Heart right ventricle (tissue), 16 donors: ENCODE measurements around the gene DRAP1. TPM values are rescaled to one million over a fixed set of nuclear protein-coding genes. Genes with fewer than 3 reads are reported as not detected.

ENCODE experiments used
- ATAC-seq, 8 donors: fragments of 200-7000 bp; cut with Tn5 transposase; one replicate each; pipeline ENCODE4 v1.9.1; 2020; ENCODE audit warnings: mild to moderate bottlenecking in 8 of 8, moderate library complexity in 8 of 8, moderate number of reproducible peaks in 1 of 8
- DNase-seq, 2 donors: peaks; one replicate each; pipeline ENCODE4 v3.0.0-alpha.2; 2020
- H3K27ac ChIP-seq, 10 donors: fragments of 200-600 bp; sonication (generic) in 2 of 10; one replicate each; pipeline versions ENCODE4 v1.5.0 to v1.8.0; 2020 to 2022; ENCODE audit warnings: mild to moderate bottlenecking in 3 of 10
- H3K27me3 ChIP-seq, 7 donors: fragments of 200-600 bp; one replicate each; pipeline ENCODE4 v1.8.0; 2021 to 2022; ENCODE audit warnings: mild to moderate bottlenecking in 2 of 7
- H3K36me3 ChIP-seq, 9 donors: fragments of 200-600 bp; sonication (generic) in 1 of 9; one replicate each; pipeline versions ENCODE4 v1.5.0 to v1.8.0; 2020 to 2022; ENCODE audit warnings: mild to moderate bottlenecking in 2 of 9
- H3K4me1 ChIP-seq, 9 donors: fragments of 200-600 bp; sonication (generic) in 1 of 9; one replicate each; pipeline versions ENCODE4 v1.5.0 to v1.8.0; 2020 to 2022; ENCODE audit warnings: mild to moderate bottlenecking in 4 of 9
- H3K4me3 ChIP-seq, 10 donors: fragments of 200-600 bp; sonication (generic) in 2 of 10; one replicate each; pipeline versions ENCODE4 v1.5.0 to v1.8.0; 2020 to 2022; ENCODE audit warnings: mild to moderate bottlenecking in 7 of 10, moderate library complexity in 2 of 10
- H3K9me3 ChIP-seq, 11 donors: fragments of 200-600 bp in 10 of 11; sonication (generic) in 2 of 11; one replicate each; pipeline versions ENCODE4 v1.5.0 to v1.8.0; 2013 to 2022; ENCODE audit warnings: mild to moderate bottlenecking in 2 of 11, control low read depth in 1 of 11, moderate library complexity in 1 of 11
- CTCF ChIP-seq, 9 donors: fragments of 200-600 bp; sonication (generic) in 2 of 9; IDR thresholded peaks; one replicate each; pipeline versions ENCODE4 v1.5.0 to v1.8.0; 2021 to 2022; ENCODE audit warnings: antibody characterized with exemption in 9 of 9, mild to moderate bottlenecking in 5 of 9, moderate library complexity in 1 of 9
- WGBS, 2 donors: extraction: QIAGEN DNeasy Blood & Tissue Kit; methylation state at CpG; one replicate each; pipeline ENCODE4 v1.1.7; 2013; ENCODE audit warnings: inconsistent platforms in 1 of 2; 5-methylcytosine and 5-hydroxymethylcytosine counted together
- intact Hi-C, 10 donors: fragments of 100-400 bp; cut with DNase I; formaldehyde crosslinking; loops; one replicate each; pipeline versions ENCODE4 v1.11.1 to v1.14.2; 2022
- polyA plus RNA-seq, 2 donors: library from polyadenylated mRNA; stranded (reverse); fragments of 200-250 nt; gene quantifications; one replicate each; pipeline ENCODE4 v1.2.3, GENCODE V29; 2013
- total RNA-seq, 10 donors: library from RNA; stranded (reverse); fragmentation: NEBNext Ultra II Directional in 3 of 10; extraction: Animal tissue kit (Norgen Biotek cat#: 25700) in 3 of 10; gene quantifications; one replicate each; pipeline versions ENCODE4 v1.2.1 to v1.2.4, GENCODE V29; 2021 to 2023
- donor health status: Arrhythmogenic right ventricular cardiomyopathy.
- donor health status: ischemic (EF 13 %, LVEDD 7.1; RV severe dilation, severe dysfunction).
- donor health status: healthy with polysubstance abuse.
- donor health status: DM: no; HTN: yes; CAD: no.
- donor health status: DM: no; HTN: no; CAD: no.
- donor health status: ischemic (EF 25% LVEDD 6.9; RV normal size, moderate dysfunction).
- donor health status: ischemic (EF 25% LVEDD 5.7; RV mildly dilated, moderate dysfunction).
- donor health status: healthy.
- donor health status: DM: yes; HTN: yes; CAD: no.
- donor health status: Ischemic cardiomyopathy.
- donor health status: ischemic (EF 35%, LVEDD 5.7; RV mildly dilated, moderate dysfunction).
- donor health status: nonischemic (EF 11% LVEDD 7.7; RV severe dilation, severe dysfunction).
- donor health status: DM: yes; HTN: yes; CAD: no.
- donor health status: PGD.
- donor health status: ischemic (EF 29% LVEDD 5.4; RV normal size, mild dysfunction).
- donor health status: nonischemic (EF 23%, LVEDD 6.1; RV moderate dilation, normal function).

The DRAP1 gene
- total and polyA plus RNA-seq, 12 donors, result 69.4 to 210 (median 98.8) TPM

GRCh38 chr11:65911682-65912568 is 7.3 kb upstream of the DRAP1 start:
- DNase-seq (peak in 1 of 2 donors; percentile 64), ATAC-seq (peak; percentile 11 to 73 (median 46))
- no peaks in the 10 kb centered on the region for H3K9me3 ChIP-seq
- peak in 8 of 9 donors; percentile 7 to 62 (median 40) for TF ChIP-seq CTCF (IDR thresholded peaks at IDR 0.05)
- H3K27me3 ChIP-seq, result no peaks in the 10 kb centered on the region
- intact Hi-C loops, result no loop called here
- WGBS, 2 donors, result 19 to 26% methylated on average over 14 of the region's 14 CpGs
- H3K4me1 ChIP-seq, result peaks cover 25 to 46% (median 38%) of the 10 kb centered on the region in 9 donors
- peak overlapping the region in 1 of 10 donors; percentile 6 for H3K4me3 ChIP-seq
- H3K36me3 ChIP-seq, result peaks cover 0 to under 1% (median 0%) of the 10 kb centered on the region in 9 donors
- H3K27ac ChIP-seq, result peak overlapping the region in 6 of 10 donors; percentile 9 to 61 (median 38)

- no peaks in the 10 kb centered on the region for H3K9me3 ChIP-seq
- intact Hi-C loops, result no loop called here
- no peaks in the 10 kb centered on the region for H3K27me3 ChIP-seq
- TF ChIP-seq CTCF (IDR thresholded peaks at IDR 0.05), result no peak
- H3K4me1 ChIP-seq, result peaks cover 34 to 55% (median 47%) of the 10 kb centered on the region in 9 donors
- no peak overlapping the region for H3K4me3 ChIP-seq
- DNase-seq (no peak), ATAC-seq (no peak)
- WGBS, 2 donors, result 65 to 76% methylated on average over 4 of the region's 4 CpGs
- no peak overlapping the region for H3K27ac ChIP-seq
- H3K36me3 ChIP-seq, result peaks cover 0 to 10% (median 0%) of the 10 kb centered on the region in 9 donors
Observed at GRCh38 chr11:65912845-65913244, 6.4 kb upstream of the DRAP1 start.

GRCh38 chr11:65915101-65915820 is 4.0 kb upstream of the DRAP1 start:
- Histone ChIP-seq H3K27me3 (no peaks in the 10 kb centered on the region), H3K9me3 (no peaks in the 10 kb centered on the region), H3K4me3 (peak overlapping the region in 3 of 10 donors; percentile 13 to 29 (median 21)), H3K4me1 (peaks cover 40 to 64% (median 57%) of the 10 kb centered on the region in 9 donors), H3K36me3 (peaks cover 0 to 10% (median 0%) of the 10 kb centered on the region in 9 donors), H3K27ac (peak overlapping the region in 9 of 10 donors; percentile 67 to 99 (median 81))
- intact Hi-C loops, result loop anchor here in 3 of 10 donors (5.0 kb wide), 2 partner anchors 47 to 343 kb away; partner anchors contain the start of genes SART1 (in 2 of the 3), FAM89B (in 1 of the 3) and ZNRD2 (in 1 of the 3)
- ATAC-seq (no peak), DNase-seq (no peak)
- TF ChIP-seq CTCF (IDR thresholded peaks at IDR 0.05), result no peak
- 60 to 67% methylated on average over 10 of the region's 10 CpGs for WGBS, 2 donors

GRCh38 chr11:65915821-65916251 is 3.4 kb upstream of the DRAP1 start:
- ATAC-seq (peak in 7 of 8 donors; percentile 10 to 69 (median 43)), DNase-seq (peak; percentile 70 to 71)
- no peaks in the 10 kb centered on the region for H3K9me3 ChIP-seq
- H3K27me3 ChIP-seq, result no peaks in the 10 kb centered on the region
- peaks cover 0 to 10% (median 0%) of the 10 kb centered on the region in 9 donors for H3K36me3 ChIP-seq
- H3K27ac ChIP-seq, result peak overlapping the region in 9 of 10 donors; percentile 67 to 99 (median 81)
- peak overlapping the region in 4 of 10 donors; percentile 13 to 29 (median 18) for H3K4me3 ChIP-seq
- WGBS, 2 donors, result 12 to 23% methylated on average over 13 of the region's 13 CpGs
- peaks cover 45 to 70% (median 63%) of the 10 kb centered on the region in 9 donors for H3K4me1 ChIP-seq
- no peak for TF ChIP-seq CTCF (IDR thresholded peaks at IDR 0.05)
- intact Hi-C loops, result loop anchor here in 3 of 10 donors (5.0 kb wide), 2 partner anchors 46 to 344 kb away; partner anchors contain the start of genes SART1 (in 2 of the 3), FAM89B (in 1 of the 3) and ZNRD2 (in 1 of the 3)
